Left lung (tissue), 10 donors: ENCODE measurements around the gene IFI16. TPM values are rescaled to one million over a fixed set of nuclear protein-coding genes. Genes with fewer than 3 reads are reported as not detected.
A peak's percentile ranks its signal among the peaks of the same experiment; 100 is the strongest.
"Not testable (repeated sequence)": the region's sequence is repeated elsewhere in the genome, so short reads cannot be mapped to it uniquely, and the experiment has no call there.

Experiments
- ATAC-seq: fragments of 200-7000 bp; cut with Tn5 transposase; one replicate; pipeline ENCODE4 v1.9.1; 2020; ENCODE audit warnings: moderate library complexity
- DNase-seq, 4 donors: peaks; one replicate each; pipeline ENCODE4 v3.0.0-alpha.2; 2013 to 2020
- H3K27ac ChIP-seq, 2 donors: fragments of 200-600 bp; sonication (generic) in 1 of 2; one replicate each; pipeline versions ENCODE4 v1.5.0 to v1.8.0; 2020 to 2021
- H3K27me3 ChIP-seq, 2 donors: fragments of 200-600 bp; sonication (generic) in 1 of 2; one replicate each; pipeline versions ENCODE4 v1.5.0 to v1.8.0; 2020 to 2021
- H3K36me3 ChIP-seq, 2 donors: fragments of 200-600 bp; sonication (generic) in 1 of 2; one replicate each; pipeline versions ENCODE4 v1.5.0 to v1.8.0; 2020 to 2021
- H3K4me1 ChIP-seq, 2 donors: fragments of 200-600 bp; one replicate each; pipeline ENCODE4 v1.8.0; 2021
- H3K4me3 ChIP-seq, 2 donors: fragments of 200-600 bp; sonication (generic) in 1 of 2; one replicate each; pipeline versions ENCODE4 v1.5.0 to v1.8.0; 2020 to 2021; ENCODE audit warnings: mild to moderate bottlenecking in 1 of 2
- H3K9me3 ChIP-seq, 2 donors: fragments of 200-600 bp; sonication (generic) in 1 of 2; one replicate each; pipeline versions ENCODE4 v1.5.0 to v1.8.0; 2020 to 2021
- CTCF ChIP-seq, 2 donors: fragments of 200-600 bp; sonication (generic) in 1 of 2; IDR thresholded peaks; one replicate each; pipeline versions ENCODE4 v1.5.0 to v1.8.0; 2021; ENCODE audit warnings: antibody characterized with exemption in 2 of 2
- intact Hi-C, 2 donors: fragments of 100-400 bp; cut with DNase I; formaldehyde crosslinking; loops; one replicate each; pipeline versions ENCODE4 v1.11.2 to v1.14.2; 2022
- polyA plus RNA-seq, 6 donors: library from polyadenylated mRNA; unstranded; fragments of 120-200 nt; gene quantifications; one replicate each; pipeline ENCODE4 v1.2.1, GENCODE V29; 2013; ENCODE audit not compliant: insufficient read length in 6 of 6
- total RNA-seq, 2 donors: library from RNA; stranded (reverse); fragmentation: NEBNext Ultra II Directional; extraction: Animal tissue kit (Norgen Biotek cat#: 25700); gene quantifications; one replicate each; pipeline ENCODE4 v1.2.1, GENCODE V29; 2021
- donor health status: DM: no; HTN: yes; CAD: no.
- donor health status: DM: no; HTN: no; CAD: no.

IFI16 gene
- total and polyA plus RNA-seq, 8 donors: 69.7 to 132 (median 106) TPM

- peak overlapping the region; percentile 35 to 62 for H3K4me3 ChIP-seq
- H3K27me3 ChIP-seq: no peaks in the 10 kb centered on the region
- H3K9me3 ChIP-seq: no peaks in the 10 kb centered on the region
- peak; percentile 3 for ATAC-seq
- H3K4me1 ChIP-seq: peaks cover 13 to 72% of the 10 kb centered on the region in 2 donors
- intact Hi-C loops: no loop called here
- DNase-seq: no peak
- H3K27ac ChIP-seq: peak overlapping the region; percentile 93 to 95
- H3K36me3 ChIP-seq: peaks cover 0 to 9% of the 10 kb centered on the region in 2 donors
- no peak for TF ChIP-seq CTCF (IDR thresholded peaks at IDR 0.05)
Measured at GRCh38 chr1:159010391-159010790, 684 bp downstream of the IFI16 start.

GRCh38 chr1:159011001-159011400 is 1.3 kb downstream of the IFI16 start:
- H3K9me3 ChIP-seq, H3K27me3 ChIP-seq, intact Hi-C loops, ATAC-seq, DNase-seq: not testable (repeated sequence)
- peak overlapping the region; percentile 35 to 62 for H3K4me3 ChIP-seq
- peak overlapping the region; percentile 93 to 95 for H3K27ac ChIP-seq
- peaks cover 13 to 70% of the 10 kb centered on the region in 2 donors for H3K4me1 ChIP-seq
- peaks cover 0 to 13% of the 10 kb centered on the region in 2 donors for H3K36me3 ChIP-seq

- H3K4me1 ChIP-seq: peaks cover 13 to 71% of the 10 kb centered on the region in 2 donors
- H3K9me3 ChIP-seq: no peaks in the 10 kb centered on the region
- peaks cover 0 to 20% of the 10 kb centered on the region in 2 donors for H3K36me3 ChIP-seq
- H3K27ac ChIP-seq: peak overlapping the region; percentile 93 to 95
- intact Hi-C loops: no loop called here
- peak overlapping the region; percentile 35 to 62 for H3K4me3 ChIP-seq
- ATAC-seq (no peak), DNase-seq (no peak)
- H3K27me3 ChIP-seq: no peaks in the 10 kb centered on the region
- no peak for TF ChIP-seq CTCF (IDR thresholded peaks at IDR 0.05)
Measured at GRCh38 chr1:159011751-159012150, 2.0 kb downstream of the IFI16 start.

GRCh38 chr1:159012495-159012894 is 2.8 kb downstream of the IFI16 start:
- peaks cover 0 to 28% of the 10 kb centered on the region in 2 donors for H3K36me3 ChIP-seq
- H3K4me1 ChIP-seq: peaks cover 13 to 73% of the 10 kb centered on the region in 2 donors
- peak overlapping the region; percentile 35 to 62 for H3K4me3 ChIP-seq
- H3K27ac ChIP-seq: peak overlapping the region; percentile 93 to 95
- no peak for TF ChIP-seq CTCF (IDR thresholded peaks at IDR 0.05)
- intact Hi-C loops: no loop called here
- peak in 2 of 4 donors; percentile 39 to 45 for DNase-seq
- H3K27me3 ChIP-seq: no peaks in the 10 kb centered on the region
- no peaks in the 10 kb centered on the region for H3K9me3 ChIP-seq
- peak; percentile 29 for ATAC-seq

GRCh38 chr1:159014003-159014571 is 4.4 kb downstream of the IFI16 start:
- Histone ChIP-seq H3K9me3 (no peaks in the 10 kb centered on the region), H3K36me3 (peaks cover 0 to 44% of the 10 kb centered on the region in 2 donors), H3K27ac (peak overlapping the region in 1 of 2 donors; percentile 95), H3K27me3 (no peaks in the 10 kb centered on the region), H3K4me1 (peaks cover 10 to 72% of the 10 kb centered on the region in 2 donors), H3K4me3 (peak overlapping the region in 1 of 2 donors; percentile 62)
- ATAC-seq: no peak
- no peak for TF ChIP-seq CTCF (IDR thresholded peaks at IDR 0.05)
- DNase-seq: no peak
- intact Hi-C loops: no loop called here
